ENCODE results near the gene ADAMTS13. TPM values are rescaled to one million over a fixed set of nuclear protein-coding genes. Genes with fewer than 3 reads are reported as not detected.

Gene ADAMTS13
- total RNA-seq, 4 donors from 2014 or later, result 1.8 to 4.9 (median 3.8) TPM; not detected in 1

GRCh38 chr9:133406480-133407307, 15.5 kb upstream of the ADAMTS13 start:
- peak; percentile 60 to 62 for DNase-seq
- Histone ChIP-seq H3K27me3 (no peaks in the 10 kb centered on the region), H3K4me3 (no peak overlapping the region), H3K4me1 (no peaks in the 10 kb centered on the region), H3K27ac (no peak overlapping the region), H3K36me3 (no peaks in the 10 kb centered on the region), H3K9me3 (no peaks in the 10 kb centered on the region)
- intact Hi-C loops (cut with DNase I; ENCODE audit: low total_unique reads), result loop anchor here (5.0 kb wide), 1 partner anchor 81 kb away; no protein-coding TSS in a partner anchor
- TF ChIP-seq CTCF (IDR thresholded peaks at IDR 0.05) (peak; percentile 66 to 82 (median 80)), POLR2A (IDR thresholded peaks at IDR 0.05) (no peak)

GRCh38 chr9:133408042-133408441, 14.1 kb upstream of the ADAMTS13 start:
- H3K36me3 ChIP-seq, result no peaks in the 10 kb centered on the region
- intact Hi-C loops (cut with DNase I; ENCODE audit: low total_unique reads), result loop anchor here (5.0 kb wide), 1 partner anchor 79 kb away; no protein-coding TSS in a partner anchor
- no peak for TF ChIP-seq CTCF (IDR thresholded peaks at IDR 0.05)
- no peak for TF ChIP-seq POLR2A (IDR thresholded peaks at IDR 0.05)
- H3K4me1 ChIP-seq, result no peaks in the 10 kb centered on the region
- no peaks in the 10 kb centered on the region for H3K9me3 ChIP-seq
- no peak overlapping the region for H3K27ac ChIP-seq
- H3K4me3 ChIP-seq, result no peak overlapping the region
- no peaks in the 10 kb centered on the region for H3K27me3 ChIP-seq
- DNase-seq, result no peak

GRCh38 chr9:133415170-133415569, 7.0 kb upstream of the ADAMTS13 start:
- H3K27ac ChIP-seq, result no peak overlapping the region
- H3K9me3 ChIP-seq, result no peaks in the 10 kb centered on the region
- no peaks in the 10 kb centered on the region for H3K36me3 ChIP-seq
- intact Hi-C loops (cut with DNase I; ENCODE audit: low total_unique reads), result no loop called here
- H3K4me1 ChIP-seq, result peaks cover 0 to 8% of the 10 kb centered on the region in 2 donors
- TF ChIP-seq CTCF (IDR thresholded peaks at IDR 0.05), result no peak
- no peak for TF ChIP-seq POLR2A (IDR thresholded peaks at IDR 0.05)
- H3K4me3 ChIP-seq, result no peak overlapping the region
- no peaks in the 10 kb centered on the region for H3K27me3 ChIP-seq
- no peak for DNase-seq

GRCh38 chr9:133417541-133418461, 4.4 kb upstream of the ADAMTS13 start, which contains the start of gene REXO4:
TSS of gene REXO4 (minus strand) at chr9:133418010. CDS start at chr9:133417844, 166 bp downstream.
- intact Hi-C loops (cut with DNase I; ENCODE audit: low total_unique reads), result no loop called here
- Histone ChIP-seq H3K9me3 (no peaks in the 10 kb centered on the region), H3K27me3 (no peaks in the 10 kb centered on the region), H3K4me1 (peaks cover 0 to 8% of the 10 kb centered on the region in 2 donors), H3K4me3 (peak within 1 kb of the TSS; percentile 65 to 88), H3K27ac (peak within 1 kb of the TSS; percentile 87 to 90), H3K36me3 (no peaks in the 10 kb centered on the region)
- TF ChIP-seq POLR2A (IDR thresholded peaks at IDR 0.05) (peak in 1 of 2 donors; percentile 54), CTCF (IDR thresholded peaks at IDR 0.05) (peak in 1 of 4 experiments; percentile 9)
- DNase-seq, result peak; percentile 78 to 85
